Osteoblast (primary cell): ENCODE measurements around the gene SPATA31D1. TPM values are rescaled to one million over a fixed set of nuclear protein-coding genes. Genes with fewer than 3 reads are reported as not detected.

ENCODE experiments used
- DNase-seq: peaks from one replicate; pipeline ENCODE4 v3.0.0; 2011; ENCODE audit warnings: low spot score, mixed read lengths; ENCODE audit not compliant: insufficient read length; ENCODE audit errors: missing footprints
- H2AFZ ChIP-seq: 2 replicates; pipeline ENCODE4 v1.6.0; 2011; ENCODE audit warnings: mild to moderate bottlenecking, low read length
- H3K27ac ChIP-seq: 2 replicates; pipeline ENCODE4 v1.5.1; 2011; ENCODE audit warnings: mild to moderate bottlenecking, low read depth, low read length, moderate library complexity
- H3K27me3 ChIP-seq: 2 replicates; pipeline ENCODE4 v1.6.0; 2012; ENCODE audit warnings: mild to moderate bottlenecking, control low read depth, inconsistent platforms, low read length, moderate library complexity; ENCODE audit not compliant: insufficient read depth
- H3K36me3 ChIP-seq: 2 replicates; pipeline ENCODE4 v1.5.1; 2011; ENCODE audit warnings: mild to moderate bottlenecking, low read length, control low read depth, moderate library complexity; ENCODE audit not compliant: insufficient read depth
- H3K4me1 ChIP-seq: 2 replicates; pipeline ENCODE4 v1.5.1; 2011; ENCODE audit warnings: mild to moderate bottlenecking, low read length, control low read depth, moderate library complexity; ENCODE audit not compliant: insufficient read depth
- H3K4me2 ChIP-seq: 2 replicates; pipeline ENCODE4 v1.6.0; 2011; ENCODE audit warnings: mild to moderate bottlenecking, low read length; ENCODE audit not compliant: insufficient read depth
- H3K4me3 ChIP-seq: fragments of 200-600 bp; sonication (generic); 3 replicates; pipeline ENCODE4 v1.5.1; 2012; ENCODE audit warnings: mild to moderate bottlenecking, low read length, inconsistent platforms; ENCODE audit not compliant: insufficient read depth
- H3K79me2 ChIP-seq: 2 replicates; pipeline ENCODE4 v1.6.0; 2012; ENCODE audit warnings: mild to moderate bottlenecking, low read length, control low read depth, inconsistent platforms; ENCODE audit not compliant: insufficient read depth
- H3K9me3 ChIP-seq: 2 replicates; pipeline ENCODE4 v1.5.1; 2011; ENCODE audit warnings: low read depth, low read length, control low read depth
- H4K20me1 ChIP-seq: 2 replicates; pipeline ENCODE4 v1.6.0; 2012; ENCODE audit warnings: mild to moderate bottlenecking, low read length, control low read depth; ENCODE audit not compliant: insufficient read depth
- total RNA-seq: library from RNA; depleted of rRNA; stranded (reverse); fragments of >200 nt; gene quantifications from 2 replicates; pipeline ENCODE4 v1.2.3, GENCODE V29; 2012
- TF ChIP-seq, protein P1 (sequence below): IDR thresholded peaks from 2 replicates; pipeline ENCODE4 v1.5.1; 2011; ENCODE audit warnings: mild to moderate bottlenecking, low read depth, low read length, moderate library complexity; ENCODE audit errors: extremely low read depth

SPATA31D1 gene
- total RNA-seq, 1 donor, result not detected

DNA sequence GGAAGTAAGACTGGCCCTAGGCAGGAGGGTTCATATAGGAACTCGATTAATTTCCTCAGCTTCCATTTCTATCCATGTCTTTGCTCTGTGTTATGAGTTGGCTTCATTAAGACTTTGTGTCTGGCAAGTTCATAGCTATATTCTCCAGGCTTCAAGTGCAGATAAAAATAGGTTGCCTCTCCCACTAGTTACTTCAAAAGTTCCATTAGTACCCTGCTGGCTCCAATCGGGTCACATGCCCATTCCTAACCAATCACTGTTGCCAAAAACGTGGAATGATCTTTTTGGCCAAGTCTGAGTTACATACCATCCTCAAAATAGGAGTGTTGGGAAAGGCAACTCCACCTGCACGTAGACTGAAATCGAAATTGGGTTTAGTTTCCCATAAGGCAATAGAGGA lies 13.8 kb upstream of the SPATA31D1 start:
- no peak overlapping the region for H2AFZ ChIP-seq
- no peaks in the 10 kb centered on the region for H3K27me3 ChIP-seq
- no peak for DNase-seq
- no peaks in the 10 kb centered on the region for H4K20me1 ChIP-seq
- no peak overlapping the region for H3K4me2 ChIP-seq
- H3K4me3 ChIP-seq, result no peak overlapping the region
- H3K4me1 ChIP-seq, result no peaks in the 10 kb centered on the region
- H3K27ac ChIP-seq, result no peak overlapping the region
- TF ChIP-seq, protein P1, sequence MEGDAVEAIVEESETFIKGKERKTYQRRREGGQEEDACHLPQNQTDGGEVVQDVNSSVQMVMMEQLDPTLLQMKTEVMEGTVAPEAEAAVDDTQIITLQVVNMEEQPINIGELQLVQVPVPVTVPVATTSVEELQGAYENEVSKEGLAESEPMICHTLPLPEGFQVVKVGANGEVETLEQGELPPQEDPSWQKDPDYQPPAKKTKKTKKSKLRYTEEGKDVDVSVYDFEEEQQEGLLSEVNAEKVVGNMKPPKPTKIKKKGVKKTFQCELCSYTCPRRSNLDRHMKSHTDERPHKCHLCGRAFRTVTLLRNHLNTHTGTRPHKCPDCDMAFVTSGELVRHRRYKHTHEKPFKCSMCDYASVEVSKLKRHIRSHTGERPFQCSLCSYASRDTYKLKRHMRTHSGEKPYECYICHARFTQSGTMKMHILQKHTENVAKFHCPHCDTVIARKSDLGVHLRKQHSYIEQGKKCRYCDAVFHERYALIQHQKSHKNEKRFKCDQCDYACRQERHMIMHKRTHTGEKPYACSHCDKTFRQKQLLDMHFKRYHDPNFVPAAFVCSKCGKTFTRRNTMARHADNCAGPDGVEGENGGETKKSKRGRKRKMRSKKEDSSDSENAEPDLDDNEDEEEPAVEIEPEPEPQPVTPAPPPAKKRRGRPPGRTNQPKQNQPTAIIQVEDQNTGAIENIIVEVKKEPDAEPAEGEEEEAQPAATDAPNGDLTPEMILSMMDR, result no peak
- H3K79me2 ChIP-seq, result no peaks in the 10 kb centered on the region
- no peaks in the 10 kb centered on the region for H3K36me3 ChIP-seq
- no peaks in the 10 kb centered on the region for H3K9me3 ChIP-seq

DNA sequence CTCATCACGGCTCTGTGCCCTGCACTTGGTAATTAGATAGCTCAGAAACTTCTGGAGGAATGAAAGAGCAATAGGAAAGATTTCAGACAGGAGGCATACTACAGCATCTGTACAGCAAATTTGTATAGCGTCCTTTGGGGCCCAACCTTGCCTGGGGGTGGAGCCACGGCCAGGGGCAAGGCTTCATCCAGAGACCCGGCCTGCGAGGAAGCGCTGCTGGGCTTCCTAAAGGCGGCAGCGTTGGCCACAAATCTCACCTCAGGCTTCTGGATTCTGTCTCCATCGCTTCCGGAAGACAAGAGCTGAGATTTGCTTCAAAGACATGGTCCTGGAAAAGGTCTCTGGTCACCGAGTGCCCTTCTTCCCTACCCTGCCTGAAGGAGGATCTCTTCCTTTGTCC lies 12.2 kb upstream of the SPATA31D1 start:
- Histone ChIP-seq H2AFZ (no peak overlapping the region), H3K4me1 (no peaks in the 10 kb centered on the region), H3K4me3 (no peak overlapping the region), H3K27ac (no peak overlapping the region), H4K20me1 (no peaks in the 10 kb centered on the region), H3K36me3 (no peaks in the 10 kb centered on the region), H3K27me3 (no peaks in the 10 kb centered on the region), H3K4me2 (no peak overlapping the region), H3K79me2 (no peaks in the 10 kb centered on the region), H3K9me3 (no peaks in the 10 kb centered on the region)
- DNase-seq, result no peak
- TF ChIP-seq, protein P1, result no peak

DNA sequence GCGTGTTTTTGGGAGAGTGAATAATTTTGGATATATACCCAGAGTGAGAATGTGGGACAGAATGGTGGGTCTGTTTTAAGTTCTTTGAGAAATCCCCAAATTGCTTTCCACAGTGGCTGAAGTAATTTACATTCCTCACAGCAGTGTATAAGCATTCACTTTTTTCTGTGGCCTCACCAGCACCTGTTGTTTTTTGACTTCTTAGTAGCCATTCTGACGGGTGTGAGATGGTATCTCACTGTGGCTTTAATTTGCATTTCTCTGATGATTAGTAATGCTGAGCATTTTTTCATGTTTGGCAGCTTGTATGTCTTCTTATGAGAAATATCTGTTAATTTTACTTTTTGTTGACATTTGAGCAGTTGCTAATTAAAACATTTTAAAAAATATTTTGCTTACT lies 9.4 kb upstream of the SPATA31D1 start:
- Histone ChIP-seq H3K79me2 (no peaks in the 10 kb centered on the region), H3K4me1 (no peaks in the 10 kb centered on the region), H2AFZ (no peak overlapping the region), H3K27me3 (no peaks in the 10 kb centered on the region), H4K20me1 (no peaks in the 10 kb centered on the region), H3K4me3 (no peak overlapping the region), H3K27ac (no peak overlapping the region), H3K9me3 (no peaks in the 10 kb centered on the region), H3K36me3 (no peaks in the 10 kb centered on the region), H3K4me2 (no peak overlapping the region)
- no peak for DNase-seq
- TF ChIP-seq, protein P1, result no peak

DNA sequence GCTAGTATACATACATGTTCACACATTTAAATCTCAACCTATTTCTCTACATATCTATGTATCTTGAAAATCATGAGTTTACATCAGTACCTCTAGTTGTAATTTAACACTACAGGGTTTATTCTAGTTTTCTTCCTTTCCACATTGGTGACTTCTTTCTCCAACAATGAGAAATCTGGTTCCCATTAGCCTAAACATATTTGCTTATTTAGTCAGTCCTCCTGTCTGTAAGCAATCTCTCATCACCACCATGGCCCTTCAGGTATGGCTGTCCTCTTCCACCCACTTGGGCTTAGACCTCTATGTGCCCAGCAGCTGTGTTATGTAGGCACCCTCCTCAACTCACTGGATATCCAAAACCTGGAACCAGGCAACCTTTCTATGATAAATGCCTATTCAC lies 8.0 kb upstream of the SPATA31D1 start:
- no peak for DNase-seq
- Histone ChIP-seq H2AFZ (no peak overlapping the region), H3K27ac (no peak overlapping the region)

More for the DNA sequence above, 8.0 kb upstream of the SPATA31D1 start:
- Histone ChIP-seq H3K4me1 (no peaks in the 10 kb centered on the region), H3K79me2 (no peaks in the 10 kb centered on the region), H3K27me3 (no peaks in the 10 kb centered on the region), H4K20me1 (no peaks in the 10 kb centered on the region), H3K4me2 (no peak overlapping the region), H3K36me3 (no peaks in the 10 kb centered on the region), H3K4me3 (no peak overlapping the region), H3K9me3 (no peaks in the 10 kb centered on the region)
- TF ChIP-seq, protein P1, result no peak
